Measurements from ENCODE around the gene ACAP3.

GRCh38 chr1:1319646-1319941 is 11.9 kb upstream of the ACAP3 start:
- no peak for TF ChIP-seq CTCF (conservative IDR thresholded peaks at IDR 0.05; ENCODE audit: low read length)
- TF ChIP-seq EZH2phosphoT487 (IDR thresholded peaks at IDR 0.05; ENCODE audit: borderline replicate concordance), result no peak

Measured in Loucy (cell line).